Measurements from ENCODE around the gene ADGRB3.

GRCh38 chr6:69105288-69105687, 470.2 kb downstream of the ADGRB3 start:
- TF ChIP-seq CTCF (IDR thresholded peaks at IDR 0.05) (no peak), POLR2A (IDR thresholded peaks at IDR 0.05) (no peak)
